ENCODE measurements around the gene KIF14. TPM values are rescaled to one million over a fixed set of nuclear protein-coding genes. Genes with fewer than 3 reads are reported as not detected.

The KIF14 gene
- total and polyA plus RNA-seq, 2 of the 13 experiments (the other 11 are each of a cell fraction or from before 2014, with no cell fraction given), result 3.3 to 11.2 TPM

- TF ChIP-seq ZNF879 (CRISPR knock-in tag; IDR thresholded peaks at IDR 0.05), result no peak
- TF ChIP-seq ZNF784 (CRISPR knock-in tag; IDR thresholded peaks at IDR 0.05; ENCODE audit: borderline replicate concordance), result no peak; the same call in 1 of the 2 replicates
- TF ChIP-seq MEIS2 (CRISPR knock-in tag; IDR thresholded peaks at IDR 0.05), result no peak
- peak; percentile 67; the same call in 1 of the 2 replicates for TF ChIP-seq ZNF724P (CRISPR knock-in tag; IDR thresholded peaks at IDR 0.05; ENCODE audit: borderline replicate concordance)
- no peak for TF ChIP-seq ZIK1 (CRISPR knock-in tag; IDR thresholded peaks at IDR 0.05; ENCODE audit: borderline replicate concordance, low read depth)
- TF ChIP-seq HDAC6 (IDR thresholded peaks at IDR 0.05; ENCODE audit: low read depth, low read length), result no peak
- no peak for TF ChIP-seq REL (CRISPR knock-in tag; conservative IDR thresholded peaks at IDR 0.05)
- peak; percentile 99 for TF ChIP-seq NFYB (CRISPR knock-in tag; IDR thresholded peaks at IDR 0.05)
- no peak for TF ChIP-seq TFE3 (CRISPR knock-in tag; IDR thresholded peaks at IDR 0.05)
- 0 out of 2 replicates have a peak, but pooled peaks have one; percentile 38 for TF ChIP-seq ZNF749 (CRISPR knock-in tag; IDR thresholded peaks at IDR 0.05; ENCODE audit: borderline replicate concordance)
- peak; percentile 34; the same call in 1 of the 2 replicates for TF ChIP-seq KDM2A (CRISPR knock-in tag; IDR thresholded peaks at IDR 0.05; ENCODE audit: borderline replicate concordance, low read depth)
- no peak for TF ChIP-seq ZHX1 (CRISPR knock-in tag; IDR thresholded peaks at IDR 0.05; ENCODE audit: low read depth)
- TF ChIP-seq PCBP1 (IDR thresholded peaks at IDR 0.05; ENCODE audit: borderline replicate concordance, low read depth, low read length), result 0 out of 2 replicates have a peak, but pooled peaks have one; percentile 70
- peak; percentile 71 for TF ChIP-seq RBFOX2 (IDR thresholded peaks at IDR 0.05; ENCODE audit: low read depth, low read length)
- peak; percentile 21; the same call in 1 of the 2 replicates for TF ChIP-seq ZBTB26 (CRISPR knock-in tag; IDR thresholded peaks at IDR 0.05; ENCODE audit: borderline replicate concordance)
- TF ChIP-seq U2AF1 (optimal IDR thresholded peaks at IDR 0.05; ENCODE audit: low read depth, low read length), result peak; percentile 70
- TF ChIP-seq PAWR (CRISPR knock-in tag; IDR thresholded peaks at IDR 0.05; ENCODE audit: borderline replicate concordance), result no peak
- 0 out of 2 replicates have a peak, but pooled peaks have one; percentile 63 for TF ChIP-seq ZNF335 (CRISPR knock-in tag; IDR thresholded peaks at IDR 0.05)
- TF ChIP-seq ZNF691 (CRISPR knock-in tag; IDR thresholded peaks at IDR 0.05; ENCODE audit: borderline replicate concordance, low read depth), result 0 out of 2 replicates have a peak, but pooled peaks have one; percentile 36
These were observed at the start of gene KIF14 (continued) for GRCh38 chr1:200620273-200621131.
